Progenitor cell of endocrine pancreas (in vitro differentiated cells): ENCODE data around the gene GABPB1. TPM values are rescaled to one million over a fixed set of nuclear protein-coding genes. Genes with fewer than 3 reads are reported as not detected.

Source experiments
- DNase-seq: peaks from one replicate; pipeline ENCODE4 v3.0.0; 2021; ENCODE audit warnings: low spot score; ENCODE audit not compliant: unreplicated experiment
- H3K27ac Mint-ChIP-seq: 2 replicates; pipeline ENCODE4 v1.8.0; 2021; ENCODE audit warnings: mild to moderate bottlenecking, moderate library complexity, mixed read lengths
- H3K27me3 Mint-ChIP-seq: 2 replicates; pipeline ENCODE4 v1.8.0; 2021; ENCODE audit warnings: mixed read lengths
- H3K36me3 Mint-ChIP-seq: 2 replicates; pipeline ENCODE4 v1.8.0; 2022; ENCODE audit warnings: mixed read lengths; ENCODE audit not compliant: insufficient read depth
- H3K4me1 Mint-ChIP-seq: 2 replicates; pipeline ENCODE4 v1.8.0; 2021; ENCODE audit warnings: low read depth, mixed read lengths
- H3K4me3 Mint-ChIP-seq: 2 replicates; pipeline ENCODE4 v1.8.0; 2021; ENCODE audit warnings: low read depth, mild to moderate bottlenecking, moderate library complexity, mixed read lengths
- H3K9me3 Mint-ChIP-seq: 2 replicates; pipeline ENCODE4 v1.8.0; 2021; ENCODE audit warnings: low read depth, mixed read lengths
- total RNA-seq: library from RNA; stranded (reverse); gene quantifications from 2 replicates; pipeline ENCODE4 v1.2.1, GENCODE V29; 2021
- TF ChIP-seq, protein P1 (sequence below): fragments of 200-600 bp; sonication (generic); IDR thresholded peaks from one replicate; pipeline ENCODE4 v1.5.0; 2021; ENCODE audit warnings: antibody characterized with exemption, mild to moderate bottlenecking; ENCODE audit not compliant: unreplicated experiment

The GABPB1 gene
- total RNA-seq, 1 donor from 2014 or later: 41.7 TPM

DNA sequence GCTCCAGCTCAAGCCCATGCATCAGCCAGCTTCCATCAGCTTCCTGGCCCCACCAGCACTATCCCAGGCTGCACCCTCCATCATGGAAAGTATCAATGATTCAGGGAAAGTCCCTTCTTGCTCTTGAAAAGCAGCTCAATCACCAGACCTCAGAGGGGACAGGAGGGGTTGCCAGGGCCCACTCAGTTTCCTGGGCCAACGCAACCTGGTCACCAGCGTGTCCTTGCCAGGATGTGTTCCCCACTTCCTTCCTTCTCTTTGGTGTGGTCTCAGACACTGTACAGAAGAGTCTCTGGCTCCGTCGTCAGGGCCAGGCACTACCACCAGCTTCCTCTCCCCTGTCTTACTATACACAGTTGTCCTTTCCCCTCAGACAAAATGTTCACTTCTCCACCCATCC, 92.5 kb downstream of the GABPB1 start:
- no peak for DNase-seq
- peaks cover 3% of the 10 kb centered on the region for H3K4me1 Mint-ChIP-seq
- H3K36me3 Mint-ChIP-seq: no peaks in the 10 kb centered on the region
- no peak overlapping the region for H3K4me3 Mint-ChIP-seq
- TF ChIP-seq, protein P1, sequence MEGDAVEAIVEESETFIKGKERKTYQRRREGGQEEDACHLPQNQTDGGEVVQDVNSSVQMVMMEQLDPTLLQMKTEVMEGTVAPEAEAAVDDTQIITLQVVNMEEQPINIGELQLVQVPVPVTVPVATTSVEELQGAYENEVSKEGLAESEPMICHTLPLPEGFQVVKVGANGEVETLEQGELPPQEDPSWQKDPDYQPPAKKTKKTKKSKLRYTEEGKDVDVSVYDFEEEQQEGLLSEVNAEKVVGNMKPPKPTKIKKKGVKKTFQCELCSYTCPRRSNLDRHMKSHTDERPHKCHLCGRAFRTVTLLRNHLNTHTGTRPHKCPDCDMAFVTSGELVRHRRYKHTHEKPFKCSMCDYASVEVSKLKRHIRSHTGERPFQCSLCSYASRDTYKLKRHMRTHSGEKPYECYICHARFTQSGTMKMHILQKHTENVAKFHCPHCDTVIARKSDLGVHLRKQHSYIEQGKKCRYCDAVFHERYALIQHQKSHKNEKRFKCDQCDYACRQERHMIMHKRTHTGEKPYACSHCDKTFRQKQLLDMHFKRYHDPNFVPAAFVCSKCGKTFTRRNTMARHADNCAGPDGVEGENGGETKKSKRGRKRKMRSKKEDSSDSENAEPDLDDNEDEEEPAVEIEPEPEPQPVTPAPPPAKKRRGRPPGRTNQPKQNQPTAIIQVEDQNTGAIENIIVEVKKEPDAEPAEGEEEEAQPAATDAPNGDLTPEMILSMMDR: no peak
- no peak overlapping the region for H3K27ac Mint-ChIP-seq
- H3K9me3 Mint-ChIP-seq: no peaks in the 10 kb centered on the region
- H3K27me3 Mint-ChIP-seq: peaks cover 5% of the 10 kb centered on the region

DNA sequence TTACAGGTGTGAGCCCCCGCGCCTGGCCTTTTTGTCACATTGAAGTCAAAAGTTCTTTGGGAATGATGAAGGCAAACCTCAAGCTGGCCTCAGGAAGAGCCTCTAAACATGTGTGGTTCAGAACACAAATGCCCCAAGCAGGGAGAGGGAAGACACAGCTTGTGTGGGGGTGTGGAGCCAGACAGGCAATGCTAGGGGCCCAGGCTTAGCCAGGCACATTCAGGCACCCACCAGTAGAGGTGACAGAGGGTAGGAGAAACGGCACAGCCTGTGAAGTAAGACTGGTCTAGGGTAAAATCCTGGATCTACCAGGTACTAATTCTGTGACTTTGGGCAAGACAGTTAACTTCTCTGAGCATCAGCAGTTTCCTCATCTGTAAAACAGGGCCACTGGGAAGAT, 93.0 kb downstream of the GABPB1 start:
- DNase-seq: no peak
- Mint-ChIP-seq H3K4me1 (peaks cover 3% of the 10 kb centered on the region), H3K36me3 (no peaks in the 10 kb centered on the region), H3K4me3 (no peak overlapping the region), H3K27me3 (peaks cover 5% of the 10 kb centered on the region), H3K9me3 (no peaks in the 10 kb centered on the region), H3K27ac (no peak overlapping the region)
- TF ChIP-seq, protein P1: no peak

DNA sequence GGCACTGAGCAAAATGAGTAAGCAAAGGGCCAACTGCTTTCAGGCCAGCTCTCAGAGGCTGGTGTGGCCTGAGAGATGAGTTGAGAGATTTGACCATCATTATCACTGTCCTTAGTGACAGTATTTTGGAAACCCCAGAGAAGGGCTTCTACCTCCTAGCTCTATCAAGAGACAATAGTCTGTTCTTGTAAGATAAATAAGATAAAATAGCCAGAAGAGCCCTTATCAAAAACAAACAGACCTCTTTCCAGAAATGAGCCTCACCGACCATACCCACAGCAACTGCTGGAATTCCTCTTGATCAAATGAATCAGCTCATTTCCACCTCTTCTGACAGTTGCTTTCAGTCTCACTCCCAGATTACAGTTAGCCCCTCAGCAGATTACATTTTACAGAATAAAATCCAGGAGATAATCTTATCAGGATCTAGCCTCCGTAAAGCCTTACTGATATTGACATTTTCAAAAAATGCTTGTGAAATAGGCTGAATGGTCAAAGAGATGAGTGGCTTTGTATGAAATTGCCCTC, 94.0 kb downstream of the GABPB1 start:
- Mint-ChIP-seq H3K36me3 (no peaks in the 10 kb centered on the region), H3K27ac (no peak overlapping the region), H3K4me3 (no peak overlapping the region), H3K9me3 (no peaks in the 10 kb centered on the region), H3K27me3 (peaks cover 5% of the 10 kb centered on the region), H3K4me1 (peaks cover 6% of the 10 kb centered on the region)
- no peak for DNase-seq
- TF ChIP-seq, protein P1: no peak

DNA sequence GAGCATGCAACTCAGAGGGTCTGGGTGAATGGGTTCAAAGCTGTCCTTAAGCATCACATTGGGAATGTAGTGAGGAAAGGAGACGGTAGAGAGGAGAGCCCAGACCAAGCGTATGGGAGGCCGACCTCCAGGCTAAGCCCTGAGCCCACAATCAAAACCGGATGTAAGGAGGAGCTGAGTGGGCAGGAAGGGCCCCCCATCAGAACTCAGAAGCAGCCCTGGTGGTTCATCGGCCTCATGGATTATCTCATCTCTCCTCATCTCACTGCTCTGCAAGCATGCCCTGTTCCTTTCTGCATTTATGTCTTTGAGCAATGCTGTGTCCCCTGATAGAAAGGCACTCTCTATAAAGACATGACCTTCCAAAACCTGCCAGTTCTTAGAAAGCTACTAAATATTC, 95.7 kb downstream of the GABPB1 start:
- Mint-ChIP-seq H3K4me3 (no peak overlapping the region), H3K9me3 (no peaks in the 10 kb centered on the region), H3K36me3 (no peaks in the 10 kb centered on the region), H3K27me3 (peaks cover 8% of the 10 kb centered on the region), H3K27ac (no peak overlapping the region), H3K4me1 (peaks cover 6% of the 10 kb centered on the region)
- TF ChIP-seq, protein P1: no peak
- no peak for DNase-seq

DNA sequence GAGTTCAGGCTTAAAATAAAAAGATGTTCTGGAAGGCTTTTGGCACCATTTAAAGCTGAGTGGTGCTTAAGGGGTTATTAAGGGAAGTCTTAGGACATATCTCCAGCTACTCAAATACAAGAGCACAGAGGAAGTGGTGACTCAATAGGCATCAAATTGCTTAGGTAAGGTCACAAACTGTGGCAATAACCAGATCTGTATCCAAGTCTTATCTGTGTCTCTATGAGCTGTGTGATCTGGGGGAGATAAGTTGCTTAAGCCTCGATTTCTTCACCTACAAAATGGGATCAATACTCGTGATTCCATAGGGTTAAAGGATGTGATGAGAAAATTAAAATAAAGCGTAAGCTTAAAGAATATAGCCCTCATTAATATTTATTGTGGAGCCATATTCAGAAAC, 97.1 kb downstream of the GABPB1 start:
- Mint-ChIP-seq H3K27me3 (peaks cover 7% of the 10 kb centered on the region), H3K4me1 (peaks cover 6% of the 10 kb centered on the region), H3K9me3 (no peaks in the 10 kb centered on the region), H3K36me3 (no peaks in the 10 kb centered on the region), H3K27ac (no peak overlapping the region), H3K4me3 (no peak overlapping the region)
- TF ChIP-seq, protein P1: no peak
- no peak for DNase-seq
